Nephron progenitor cell (in vitro differentiated cells): ENCODE data around the gene PDE7B.

ENCODE experiments used
- DNase-seq: peaks from one replicate; pipeline ENCODE4 v3.0.0; 2021
- H3K27ac Mint-ChIP-seq: 2 replicates; pipeline ENCODE4 v1.8.0; 2021; ENCODE audit warnings: mild to moderate bottlenecking, moderate library complexity, mixed read lengths
- H3K27me3 Mint-ChIP-seq: 2 replicates; pipeline ENCODE4 v1.8.0; 2021; ENCODE audit warnings: mild to moderate bottlenecking, low read depth, mixed read lengths; ENCODE audit not compliant: poor library complexity
- H3K36me3 Mint-ChIP-seq: 2 replicates; pipeline ENCODE4 v1.8.0; 2021; ENCODE audit warnings: low read depth, mixed read lengths
- H3K4me1 Mint-ChIP-seq: 2 replicates; pipeline ENCODE4 v1.8.0; 2021; ENCODE audit warnings: mixed read lengths
- H3K4me3 Mint-ChIP-seq: 2 replicates; pipeline ENCODE4 v1.8.0; 2021; ENCODE audit warnings: mild to moderate bottlenecking, moderate library complexity, mixed read lengths
- H3K9me3 Mint-ChIP-seq: 2 replicates; pipeline ENCODE4 v1.8.0; 2021; ENCODE audit warnings: mild to moderate bottlenecking, moderate library complexity, mixed read lengths
- CTCF ChIP-seq: fragments of 200-600 bp; sonication (generic); IDR thresholded peaks from 2 replicates; pipeline ENCODE4 v1.5.0; 2021; ENCODE audit warnings: antibody characterized with exemption

Gene PDE7B

GRCh38 chr6:136083540-136083939, 232.0 kb downstream of the PDE7B start:
- H3K27me3 Mint-ChIP-seq, result peaks cover 2% of the 10 kb centered on the region
- H3K4me1 Mint-ChIP-seq, result peaks cover 16% of the 10 kb centered on the region
- no peak overlapping the region for H3K27ac Mint-ChIP-seq
- H3K4me3 Mint-ChIP-seq, result no peak overlapping the region
- H3K36me3 Mint-ChIP-seq, result no peaks in the 10 kb centered on the region
- no peak for DNase-seq
- H3K9me3 Mint-ChIP-seq, result no peaks in the 10 kb centered on the region
- no peak for TF ChIP-seq CTCF

- Mint-ChIP-seq H3K4me1 (peaks cover 23% of the 10 kb centered on the region), H3K27me3 (peaks cover 2% of the 10 kb centered on the region), H3K36me3 (no peaks in the 10 kb centered on the region), H3K9me3 (no peaks in the 10 kb centered on the region), H3K27ac (no peak overlapping the region), H3K4me3 (no peak overlapping the region)
- DNase-seq, result no peak
- no peak for TF ChIP-seq CTCF
Observed at GRCh38 chr6:136084403-136084802, 232.9 kb downstream of the PDE7B start.

- Mint-ChIP-seq H3K36me3 (no peaks in the 10 kb centered on the region), H3K4me1 (peaks cover 27% of the 10 kb centered on the region)
Observed at GRCh38 chr6:136085370-136086115, 234.0 kb downstream of the PDE7B start.

GRCh38 chr6:136086686-136087085, 235.2 kb downstream of the PDE7B start:
- H3K36me3 Mint-ChIP-seq, result no peaks in the 10 kb centered on the region
- DNase-seq, result no peak
- no peak for TF ChIP-seq CTCF
- peaks cover 27% of the 10 kb centered on the region for H3K4me1 Mint-ChIP-seq
- H3K27ac Mint-ChIP-seq, result no peak overlapping the region
- H3K27me3 Mint-ChIP-seq, result no peaks in the 10 kb centered on the region
- no peak overlapping the region for H3K4me3 Mint-ChIP-seq
- no peaks in the 10 kb centered on the region for H3K9me3 Mint-ChIP-seq

More at GRCh38 chr6:136085370-136086115, 234.0 kb downstream of the PDE7B start:
- DNase-seq, result no peak
- Mint-ChIP-seq H3K27me3 (no peaks in the 10 kb centered on the region), H3K9me3 (no peaks in the 10 kb centered on the region), H3K4me3 (no peak overlapping the region), H3K27ac (peak overlapping the region; percentile 34)
- TF ChIP-seq CTCF, result no peak

GRCh38 chr6:136087986-136088385, 236.5 kb downstream of the PDE7B start:
- no peak for TF ChIP-seq CTCF

GRCh38 chr6:136088693-136089092, 237.2 kb downstream of the PDE7B start:
- H3K4me1 Mint-ChIP-seq, result peaks cover 27% of the 10 kb centered on the region
- H3K27me3 Mint-ChIP-seq, result no peaks in the 10 kb centered on the region
- peaks cover 4% of the 10 kb centered on the region for H3K9me3 Mint-ChIP-seq
- no peak overlapping the region for H3K27ac Mint-ChIP-seq
- no peak for DNase-seq
- no peak for TF ChIP-seq CTCF
- H3K36me3 Mint-ChIP-seq, result peaks cover under 1% of the 10 kb centered on the region
- no peak overlapping the region for H3K4me3 Mint-ChIP-seq

More at GRCh38 chr6:136087986-136088385, 236.5 kb downstream of the PDE7B start:
- Mint-ChIP-seq H3K36me3 (no peaks in the 10 kb centered on the region), H3K27me3 (no peaks in the 10 kb centered on the region), H3K4me1 (peaks cover 27% of the 10 kb centered on the region), H3K4me3 (no peak overlapping the region), H3K9me3 (no peaks in the 10 kb centered on the region), H3K27ac (no peak overlapping the region)
- DNase-seq, result no peak
